Colonic mucosa (tissue), 4 donors: ENCODE results near the gene HK3. TPM values are rescaled to one million over a fixed set of nuclear protein-coding genes. Genes with fewer than 3 reads are reported as not detected.
A peak's percentile ranks its signal among the peaks of the same experiment; 100 is the strongest.

Experiments used
- DNase-seq: peaks from one replicate; pipeline ENCODE4 v3.0.0-alpha.2; 2020
- H3K27ac ChIP-seq: fragments of 200-600 bp; one replicate; pipeline ENCODE4 v1.8.0; 2021
- H3K27me3 ChIP-seq: fragments of 200-600 bp; one replicate; pipeline ENCODE4 v1.8.0; 2021
- H3K36me3 ChIP-seq: fragments of 200-600 bp; one replicate; pipeline ENCODE4 v1.8.0; 2021
- H3K4me1 ChIP-seq: fragments of 200-600 bp; one replicate; pipeline ENCODE4 v1.8.0; 2021; ENCODE audit warnings: mild to moderate bottlenecking
- H3K4me3 ChIP-seq: fragments of 200-600 bp; one replicate; pipeline ENCODE4 v1.8.0; 2021
- H3K9ac ChIP-seq, 2 donors: one replicate each; pipeline ENCODE4 v1.7.0; 2013; ENCODE audit warnings: control low read depth in 2 of 2, low read depth in 2 of 2, low read length in 2 of 2
- H3K9me3 ChIP-seq: fragments of 200-600 bp; one replicate; pipeline ENCODE4 v1.8.0; 2021
- CTCF ChIP-seq: fragments of 200-600 bp; IDR thresholded peaks from one replicate; pipeline ENCODE4 v1.8.0; 2022; ENCODE audit warnings: antibody characterized with exemption, mild to moderate bottlenecking
- intact Hi-C: fragments of 100-400 bp; cut with DNase I; formaldehyde crosslinking; loops from one replicate; pipeline ENCODE4 v1.14.1; 2022
- total RNA-seq, 2 donors: library from RNA; stranded (reverse); fragmentation: NEBNext Ultra II Directional in 1 of 2; extraction: Animal tissue kit (Norgen Biotek cat#: 25700) in 1 of 2; gene quantifications; one replicate each; pipeline ENCODE4 v1.2.1, GENCODE V29; 2021
- donor health status: healthy.
- donor health status: DM: no; HTN: no; CAD: no.
- donor health status: DM: no; HTN: no; CAD: no.

HK3 gene
- total RNA-seq, result 1 to 10 TPM; 1.6 to 3.0 TPM

- DNase-seq, result no peak
- H3K4me3 ChIP-seq, result no peak within 1 kb of the TSS
- TF ChIP-seq CTCF, result no peak
Observed at GRCh38 chr5:176899296-176899891, at the start of gene HK3. Gene HK3, minus strand, starts transcription at chr5:176899346. Its CDS starts 3,187 bp downstream, at chr5:176896159.

GRCh38 chr5:176948458-176948857, 49.3 kb upstream of the HK3 start:
- no peaks in the 10 kb centered on the region for H3K9me3 ChIP-seq
- no peak overlapping the region for H3K9ac ChIP-seq
- H3K27ac ChIP-seq, result no peak overlapping the region
- H3K36me3 ChIP-seq, result peaks cover 8% of the 10 kb centered on the region
- DNase-seq, result no peak
- no peaks in the 10 kb centered on the region for H3K4me1 ChIP-seq
- no peaks in the 10 kb centered on the region for H3K27me3 ChIP-seq
- no peak overlapping the region for H3K4me3 ChIP-seq
- intact Hi-C loops, result no loop called here
- TF ChIP-seq CTCF, result no peak

More at GRCh38 chr5:176899296-176899891, at the start of gene HK3:
- H3K4me1 ChIP-seq, result no peaks in the 10 kb centered on the region
- H3K27ac ChIP-seq, result peak within 1 kb of the TSS; percentile 37
- H3K9ac ChIP-seq, result no peak within 1 kb of the TSS
- intact Hi-C loops, result no loop called here
- H3K36me3 ChIP-seq, result no peaks in the 10 kb centered on the region
- H3K27me3 ChIP-seq, result no peaks in the 10 kb centered on the region
- H3K9me3 ChIP-seq, result no peaks in the 10 kb centered on the region

- no peak overlapping the region for H3K9ac ChIP-seq
- intact Hi-C loops, result no loop called here
Observed at GRCh38 chr5:176947847-176948246, 48.7 kb upstream of the HK3 start.

GRCh38 chr5:176944268-176944667, 45.1 kb upstream of the HK3 start:
- no peak overlapping the region for H3K9ac ChIP-seq
- intact Hi-C loops, result no loop called here
- H3K4me1 ChIP-seq, result no peaks in the 10 kb centered on the region
- no peak for TF ChIP-seq CTCF
- no peak for DNase-seq
- no peak overlapping the region for H3K27ac ChIP-seq
- no peaks in the 10 kb centered on the region for H3K9me3 ChIP-seq
- H3K36me3 ChIP-seq, result peaks cover 12% of the 10 kb centered on the region
- no peak overlapping the region for H3K4me3 ChIP-seq
- no peaks in the 10 kb centered on the region for H3K27me3 ChIP-seq

More at GRCh38 chr5:176947847-176948246, 48.7 kb upstream of the HK3 start:
- no peak for TF ChIP-seq CTCF
- no peak overlapping the region for H3K4me3 ChIP-seq
- H3K36me3 ChIP-seq, result peaks cover 8% of the 10 kb centered on the region
- H3K4me1 ChIP-seq, result no peaks in the 10 kb centered on the region
- H3K27me3 ChIP-seq, result no peaks in the 10 kb centered on the region
- no peak overlapping the region for H3K27ac ChIP-seq
- DNase-seq, result no peak
- H3K9me3 ChIP-seq, result no peaks in the 10 kb centered on the region

GRCh38 chr5:176943816-176944215, 44.7 kb upstream of the HK3 start:
- no peaks in the 10 kb centered on the region for H3K4me1 ChIP-seq
- intact Hi-C loops, result no loop called here
- no peak for DNase-seq
- H3K9ac ChIP-seq, result no peak overlapping the region
- H3K27ac ChIP-seq, result no peak overlapping the region
- no peaks in the 10 kb centered on the region for H3K27me3 ChIP-seq
- H3K36me3 ChIP-seq, result peaks cover 12% of the 10 kb centered on the region
- H3K9me3 ChIP-seq, result no peaks in the 10 kb centered on the region
- TF ChIP-seq CTCF, result no peak
- no peak overlapping the region for H3K4me3 ChIP-seq
